ENCODE measurements around the gene CLCN3.

DNA sequence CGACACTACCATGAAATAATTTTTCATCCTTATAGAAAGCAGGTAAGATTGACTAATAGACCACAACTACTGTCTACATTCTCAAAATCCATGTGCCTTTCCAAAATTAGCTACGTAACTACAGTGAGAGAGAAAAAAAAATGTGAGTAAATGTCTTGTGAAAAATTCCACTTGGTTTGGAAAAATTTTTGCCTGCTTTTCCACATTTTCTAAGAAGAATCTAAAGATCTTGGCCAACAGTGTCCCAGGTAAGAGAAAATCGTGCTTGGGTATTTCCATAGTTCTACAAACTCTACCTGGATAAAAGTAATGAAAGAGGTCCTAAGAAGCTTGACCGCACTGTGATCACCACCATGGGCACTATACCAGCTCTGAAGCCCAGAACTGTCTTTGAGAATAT, 1.4 kb upstream of the CLCN3 start:
- TF ChIP-seq POLR2A (IDR thresholded peaks at IDR 0.05; ENCODE audit: low read depth, low read length) (no peak), POLR2AphosphoS5 (IDR thresholded peaks at IDR 0.05; ENCODE audit: low read depth, low read length) (no peak)

Measured in GM12892 (cell line).